Measurements from ENCODE around the gene PTGR3.

DNA sequence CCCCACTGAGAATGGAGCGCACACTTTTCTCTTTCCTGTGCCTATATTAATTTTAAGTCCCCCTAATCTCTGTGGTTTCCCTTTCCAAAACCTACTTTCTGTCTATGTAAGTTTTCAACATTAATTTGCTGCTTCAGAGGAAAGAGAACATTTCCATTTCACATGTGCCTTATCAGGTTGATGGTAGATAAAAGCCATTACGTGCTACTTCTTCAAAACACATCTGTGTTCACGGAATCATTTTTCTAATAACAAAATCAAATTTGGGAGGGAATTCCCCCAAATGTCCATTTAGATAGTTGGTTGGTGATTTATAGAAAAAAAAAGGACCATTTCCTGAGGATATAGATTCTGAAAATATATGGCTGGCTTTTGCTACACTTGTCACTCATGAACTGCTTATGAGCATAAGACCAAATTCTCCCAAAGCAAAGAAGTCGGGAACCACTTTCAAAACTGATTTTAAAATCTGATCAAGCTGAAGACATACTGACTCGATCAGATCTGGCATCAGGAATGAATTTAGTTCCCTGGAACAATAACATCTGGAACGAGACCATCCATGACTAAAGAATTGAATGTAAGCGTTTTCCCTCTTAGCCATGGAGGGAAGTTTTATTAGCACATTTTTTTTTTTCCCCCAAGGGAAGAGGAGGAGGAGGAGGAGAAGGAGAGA is 8.2 kb downstream of the PTGR3 start:
- TF ChIP-seq, protein P1, sequence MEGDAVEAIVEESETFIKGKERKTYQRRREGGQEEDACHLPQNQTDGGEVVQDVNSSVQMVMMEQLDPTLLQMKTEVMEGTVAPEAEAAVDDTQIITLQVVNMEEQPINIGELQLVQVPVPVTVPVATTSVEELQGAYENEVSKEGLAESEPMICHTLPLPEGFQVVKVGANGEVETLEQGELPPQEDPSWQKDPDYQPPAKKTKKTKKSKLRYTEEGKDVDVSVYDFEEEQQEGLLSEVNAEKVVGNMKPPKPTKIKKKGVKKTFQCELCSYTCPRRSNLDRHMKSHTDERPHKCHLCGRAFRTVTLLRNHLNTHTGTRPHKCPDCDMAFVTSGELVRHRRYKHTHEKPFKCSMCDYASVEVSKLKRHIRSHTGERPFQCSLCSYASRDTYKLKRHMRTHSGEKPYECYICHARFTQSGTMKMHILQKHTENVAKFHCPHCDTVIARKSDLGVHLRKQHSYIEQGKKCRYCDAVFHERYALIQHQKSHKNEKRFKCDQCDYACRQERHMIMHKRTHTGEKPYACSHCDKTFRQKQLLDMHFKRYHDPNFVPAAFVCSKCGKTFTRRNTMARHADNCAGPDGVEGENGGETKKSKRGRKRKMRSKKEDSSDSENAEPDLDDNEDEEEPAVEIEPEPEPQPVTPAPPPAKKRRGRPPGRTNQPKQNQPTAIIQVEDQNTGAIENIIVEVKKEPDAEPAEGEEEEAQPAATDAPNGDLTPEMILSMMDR (IDR thresholded peaks at IDR 0.05; ENCODE audit: borderline replicate concordance, extremely low read depth, low read length, poor library complexity, severe bottlenecking): no peak
- no peak for TF ChIP-seq EZH2 (IDR thresholded peaks at IDR 0.05; ENCODE audit: borderline replicate concordance, low read depth, low read length, severe bottlenecking)
